ENCODE results near the gene TCERG1L. TPM values are rescaled to one million over a fixed set of nuclear protein-coding genes. Genes with fewer than 3 reads are reported as not detected.

The TCERG1L gene
- total and polyA plus RNA-seq, 11 donors: 0.11 to 0.25 TPM; not detected in 9

- Histone ChIP-seq H3K27me3 (peaks cover 2 to 50% (median 9%) of the 10 kb centered on the region in 9 donors), H3K4me3 (no peak overlapping the region), H3K9me3 (no peaks in the 10 kb centered on the region), H3K36me3 (no peaks in the 10 kb centered on the region), H3K4me1 (peaks cover 0 to 6% (median 0%) of the 10 kb centered on the region in 12 donors), H3K27ac (no peak overlapping the region)
- ATAC-seq: no peak
- TF ChIP-seq POLR2A (IDR thresholded peaks at IDR 0.05) (no peak), CTCF (IDR thresholded peaks at IDR 0.05) (no peak)
- no peak for DNase-seq
- 68 to 85% (median 78%) methylated on average over 15 to 22 of the region's 22 CpGs for WGBS, 4 donors
- intact Hi-C loops (cut with DNase I): no loop called here
Measured at GRCh38 chr10:131245475-131246059, 66.0 kb downstream of the TCERG1L start.

- DNase-seq (no peak), ATAC-seq (no peak)
- Histone ChIP-seq H3K9me3 (no peaks in the 10 kb centered on the region), H3K36me3 (no peaks in the 10 kb centered on the region), H3K4me1 (no peaks in the 10 kb centered on the region), H3K4me3 (no peak overlapping the region), H3K27ac (no peak overlapping the region), H3K27me3 (peaks cover 2 to 48% (median 15%) of the 10 kb centered on the region in 9 donors)
- intact Hi-C loops (cut with DNase I): no loop called here
- WGBS, 4 donors: 81 to 100% (median 91%) methylated on average over 1 of the region's 1 CpG
- no peak for TF ChIP-seq POLR2A (IDR thresholded peaks at IDR 0.05)
- TF ChIP-seq CTCF (IDR thresholded peaks at IDR 0.05): no peak
Measured at GRCh38 chr10:131244836-131245235, 66.7 kb downstream of the TCERG1L start.

GRCh38 chr10:131243076-131243475 is 68.4 kb downstream of the TCERG1L start:
- WGBS, 4 donors: 81 to 91% (median 84%) methylated on average over 12 of the region's 12 CpGs
- no peaks in the 10 kb centered on the region for H3K9me3 ChIP-seq
- no peaks in the 10 kb centered on the region for H3K36me3 ChIP-seq
- TF ChIP-seq CTCF (IDR thresholded peaks at IDR 0.05) (no peak), POLR2A (IDR thresholded peaks at IDR 0.05) (no peak)
- ATAC-seq (no peak), DNase-seq (no peak)
- no peak overlapping the region for H3K4me3 ChIP-seq
- peaks cover 0 to 53% (median 16%) of the 10 kb centered on the region in 9 donors for H3K27me3 ChIP-seq
- no peaks in the 10 kb centered on the region for H3K4me1 ChIP-seq
- no peak overlapping the region for H3K27ac ChIP-seq
- intact Hi-C loops (cut with DNase I): no loop called here

- peak in 1 of 5 donors; percentile 43 for DNase-seq
- ATAC-seq: no peak
- 9 to 12% (median 10%) methylated on average over 8 of the region's 8 CpGs for WGBS, 4 donors
- no peaks in the 10 kb centered on the region for H3K4me1 ChIP-seq
- TF ChIP-seq CTCF (IDR thresholded peaks at IDR 0.05) (peak in 7 of 12 donors; percentile 10 to 37 (median 28)), POLR2A (IDR thresholded peaks at IDR 0.05) (no peak)
- H3K9me3 ChIP-seq: no peaks in the 10 kb centered on the region
- no peak overlapping the region for H3K4me3 ChIP-seq
- H3K36me3 ChIP-seq: no peaks in the 10 kb centered on the region
- peaks cover 0 to 50% (median 13%) of the 10 kb centered on the region in 9 donors for H3K27me3 ChIP-seq
- no peak overlapping the region for H3K27ac ChIP-seq
- intact Hi-C loops (cut with DNase I): no loop called here
Measured at GRCh38 chr10:131242007-131242406, 69.5 kb downstream of the TCERG1L start.
